A673 (cell line): ENCODE measurements around the gene RABL6. TPM values are rescaled to one million over a fixed set of nuclear protein-coding genes. Genes with fewer than 3 reads are reported as not detected.

Experiments used
- BruUV-seq: library from RNA; stranded (reverse); fragments of 400-500 nt; replicated peaks from 2 replicates; lab custom pipeline; 2021; lab: Mats Ljungman, UMichigan
- CTCF ChIA-PET: fragments of 300-600 bp; sonication (Branson Sonifier 250); formaldehyde crosslinking; loops from one replicate; lab custom pipeline; 2022; ENCODE audit warnings: antibody characterized with exemption; lab: Charles Lee
- POLR2A ChIA-PET: fragments of 300-600 bp; sonication (Branson Sonifier 250); formaldehyde crosslinking; loops from one replicate; lab custom pipeline; 2022; ENCODE audit warnings: antibody characterized with exemption; ENCODE audit not compliant: low non-redundant PET; lab: Charles Lee
- DNase-seq: peaks from one replicate; pipeline ENCODE4 v3.0.0-alpha.2; 2015; ENCODE audit warnings: low spot score
- H3K27ac ChIP-seq: fragments of 200-600 bp; sonication (generic); 2 replicates; pipeline ENCODE4 v1.5.1; 2016; ENCODE audit warnings: mixed run types, low read depth, mild to moderate bottlenecking, mixed read lengths, antibody characterized with exemption, low read length; ENCODE audit not compliant: poor library complexity, severe bottlenecking
- H3K27me3 ChIP-seq: fragments of 200-600 bp; sonication (generic); replicated peaks from 2 replicates; pipeline ENCODE4 v1.6.1; 2017; ENCODE audit warnings: mixed run types, low read depth, mild to moderate bottlenecking, mixed read lengths, antibody characterized with exemption, low read length; ENCODE audit not compliant: insufficient read depth, poor library complexity
- H3K36me3 ChIP-seq: fragments of 200-600 bp; sonication (generic); 2 replicates; pipeline ENCODE4 v1.6.1; 2016; ENCODE audit warnings: mixed run types, mild to moderate bottlenecking, mixed read lengths, antibody characterized with exemption, low read length; ENCODE audit not compliant: insufficient read depth, poor library complexity, severe bottlenecking
- H3K4me1 ChIP-seq: fragments of 200-600 bp; sonication (generic); 2 replicates; pipeline ENCODE4 v1.6.1; 2017; ENCODE audit warnings: mixed run types, mild to moderate bottlenecking, mixed read lengths, antibody characterized with exemption, low read length; ENCODE audit not compliant: insufficient read depth, poor library complexity, severe bottlenecking
- H3K4me3 ChIP-seq: fragments of 200-600 bp; sonication (generic); 2 replicates; pipeline ENCODE4 v1.5.1; 2016; ENCODE audit warnings: low read depth, mixed run types, mild to moderate bottlenecking, mixed read lengths, low read length; ENCODE audit not compliant: poor library complexity, severe bottlenecking
- H3K9me3 ChIP-seq: fragments of 200-600 bp; sonication (generic); 2 replicates; pipeline ENCODE4 v1.6.1; 2016; ENCODE audit warnings: mixed run types, low read depth, mild to moderate bottlenecking, mixed read lengths, antibody characterized with exemption, low read length; ENCODE audit not compliant: poor library complexity, severe bottlenecking
- EZH2 ChIP-seq: fragments of 200-600 bp; sonication (generic); IDR thresholded peaks from 2 replicates; pipeline ENCODE4 v1.6.1; 2017; ENCODE audit warnings: borderline replicate concordance, low read depth, mild to moderate bottlenecking, mixed read lengths, antibody characterized with exemption, low read length; ENCODE audit not compliant: poor library complexity, severe bottlenecking
- intact Hi-C: fragments of 100-400 bp; cut with micrococcal nuclease; formaldehyde crosslinking; loops from one replicate; pipeline ENCODE4 v1.10.0; 2022; ENCODE audit not compliant: unreplicated experiment
- total RNA-seq: library from RNA; stranded (reverse); gene quantifications from 2 replicates; pipeline ENCODE4 v1.2.3, GENCODE V29; 2021
- TF ChIP-seq, protein P1 (sequence below): fragments of 300-800, 200-600 bp; sonication (generic); conservative IDR thresholded peaks from 2 replicates; pipeline ENCODE4 v1.5.1; 2017; ENCODE audit warnings: low read depth, mild to moderate bottlenecking, antibody characterized with exemption, low read length, moderate library complexity, mixed read lengths

The RABL6 gene
- total RNA-seq, 1 experiment from 2014 or later = 210 TPM

GRCh38 chr9:136789523-136789937 is 18.2 kb upstream of the RABL6 start:
- intact Hi-C loops = no loop called here
- ChIA-PET POLR2A (interaction anchor here (0.6 kb wide), 1 partner anchor 281 kb away, joined by 3 read pairs; the partner anchor contains the start of gene SAPCD2), CTCF (no interaction called here)
- BruUV-seq = no TSS peak
- TF ChIP-seq, protein P1, sequence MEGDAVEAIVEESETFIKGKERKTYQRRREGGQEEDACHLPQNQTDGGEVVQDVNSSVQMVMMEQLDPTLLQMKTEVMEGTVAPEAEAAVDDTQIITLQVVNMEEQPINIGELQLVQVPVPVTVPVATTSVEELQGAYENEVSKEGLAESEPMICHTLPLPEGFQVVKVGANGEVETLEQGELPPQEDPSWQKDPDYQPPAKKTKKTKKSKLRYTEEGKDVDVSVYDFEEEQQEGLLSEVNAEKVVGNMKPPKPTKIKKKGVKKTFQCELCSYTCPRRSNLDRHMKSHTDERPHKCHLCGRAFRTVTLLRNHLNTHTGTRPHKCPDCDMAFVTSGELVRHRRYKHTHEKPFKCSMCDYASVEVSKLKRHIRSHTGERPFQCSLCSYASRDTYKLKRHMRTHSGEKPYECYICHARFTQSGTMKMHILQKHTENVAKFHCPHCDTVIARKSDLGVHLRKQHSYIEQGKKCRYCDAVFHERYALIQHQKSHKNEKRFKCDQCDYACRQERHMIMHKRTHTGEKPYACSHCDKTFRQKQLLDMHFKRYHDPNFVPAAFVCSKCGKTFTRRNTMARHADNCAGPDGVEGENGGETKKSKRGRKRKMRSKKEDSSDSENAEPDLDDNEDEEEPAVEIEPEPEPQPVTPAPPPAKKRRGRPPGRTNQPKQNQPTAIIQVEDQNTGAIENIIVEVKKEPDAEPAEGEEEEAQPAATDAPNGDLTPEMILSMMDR = no peak
- no peak for TF ChIP-seq EZH2
- H3K27ac ChIP-seq = no peak overlapping the region
- no peaks in the 10 kb centered on the region for H3K27me3 ChIP-seq
- peaks cover 16% of the 10 kb centered on the region for H3K4me1 ChIP-seq
- no peaks in the 10 kb centered on the region for H3K36me3 ChIP-seq
- H3K4me3 ChIP-seq = no peak overlapping the region
- no peaks in the 10 kb centered on the region for H3K9me3 ChIP-seq
- DNase-seq = no peak

DNA sequence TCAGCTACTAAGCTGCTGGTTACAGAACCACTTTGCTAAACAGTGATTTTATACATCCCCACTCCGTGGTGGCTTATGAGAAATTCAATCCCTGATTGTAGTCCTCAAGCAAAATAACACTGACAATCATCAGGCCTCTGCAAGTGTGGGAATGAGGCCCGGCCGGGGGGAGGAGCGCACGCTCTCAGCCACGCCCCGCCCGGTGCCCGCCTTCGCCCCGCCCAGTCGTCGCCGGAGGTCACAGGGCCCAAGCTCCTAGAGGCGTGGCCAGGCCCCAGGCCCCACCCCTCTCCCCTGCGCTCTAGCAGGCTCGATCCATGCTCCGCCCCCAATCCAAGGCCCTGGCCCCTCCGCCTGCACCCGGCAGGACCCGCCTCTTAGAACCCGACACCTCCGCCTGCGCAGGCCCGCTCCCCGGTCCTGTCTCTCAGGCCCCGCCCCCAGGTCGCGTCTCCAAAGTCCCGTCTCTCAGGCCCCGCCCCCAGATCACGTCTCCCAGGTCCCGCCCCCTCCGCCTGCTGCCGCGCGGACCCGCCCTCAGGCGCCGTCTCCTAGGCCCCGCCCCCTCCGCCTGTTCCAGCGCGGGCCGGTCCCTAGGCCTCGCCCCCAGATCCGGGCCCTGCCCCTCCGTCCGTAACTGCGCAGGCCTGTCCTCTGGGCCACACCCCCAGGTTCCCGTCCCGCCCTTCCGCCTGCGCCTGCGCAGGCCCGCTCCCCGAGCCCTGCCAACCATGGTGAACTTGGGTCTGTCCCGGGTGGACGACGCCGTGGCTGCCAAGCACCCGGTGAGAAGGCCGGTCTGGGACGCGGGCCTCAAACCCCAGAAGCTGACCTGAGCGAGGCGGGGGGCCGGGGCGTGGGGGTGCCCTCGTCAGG is 16.9 kb upstream of the RABL6 start, which contains the start of gene TMEM141:
Gene TMEM141, plus strand, starts transcription at position 705 of the 876 bp plus-strand sequence. Its CDS starts 27 bp downstream, at position 732.
- H3K36me3 ChIP-seq = no peaks in the 10 kb centered on the region
- CTCF ChIA-PET = interaction anchor here (0.5 to 1.0 kb wide), 6 partner anchors 21 to 446 kb away, joined by 3 to 5 read pairs (median 3); no protein-coding TSS in a partner anchor
- POLR2A ChIA-PET = no interaction called here
- intact Hi-C loops = loop anchor here (5.0 kb wide), 1 partner anchor 431 kb away; the partner anchor contains the start of gene RNF208
- no TSS peak for BruUV-seq
- peak; percentile 100 for DNase-seq
- TF ChIP-seq, protein P1 = no peak
- TF ChIP-seq EZH2 = no peak
- H3K4me3 ChIP-seq = peak within 1 kb of the TSS; percentile 96
- H3K27ac ChIP-seq = peak within 1 kb of the TSS; percentile 94
- H3K9me3 ChIP-seq = no peaks in the 10 kb centered on the region
- peaks cover 16% of the 10 kb centered on the region for H3K4me1 ChIP-seq
- no peaks in the 10 kb centered on the region for H3K27me3 ChIP-seq

DNA sequence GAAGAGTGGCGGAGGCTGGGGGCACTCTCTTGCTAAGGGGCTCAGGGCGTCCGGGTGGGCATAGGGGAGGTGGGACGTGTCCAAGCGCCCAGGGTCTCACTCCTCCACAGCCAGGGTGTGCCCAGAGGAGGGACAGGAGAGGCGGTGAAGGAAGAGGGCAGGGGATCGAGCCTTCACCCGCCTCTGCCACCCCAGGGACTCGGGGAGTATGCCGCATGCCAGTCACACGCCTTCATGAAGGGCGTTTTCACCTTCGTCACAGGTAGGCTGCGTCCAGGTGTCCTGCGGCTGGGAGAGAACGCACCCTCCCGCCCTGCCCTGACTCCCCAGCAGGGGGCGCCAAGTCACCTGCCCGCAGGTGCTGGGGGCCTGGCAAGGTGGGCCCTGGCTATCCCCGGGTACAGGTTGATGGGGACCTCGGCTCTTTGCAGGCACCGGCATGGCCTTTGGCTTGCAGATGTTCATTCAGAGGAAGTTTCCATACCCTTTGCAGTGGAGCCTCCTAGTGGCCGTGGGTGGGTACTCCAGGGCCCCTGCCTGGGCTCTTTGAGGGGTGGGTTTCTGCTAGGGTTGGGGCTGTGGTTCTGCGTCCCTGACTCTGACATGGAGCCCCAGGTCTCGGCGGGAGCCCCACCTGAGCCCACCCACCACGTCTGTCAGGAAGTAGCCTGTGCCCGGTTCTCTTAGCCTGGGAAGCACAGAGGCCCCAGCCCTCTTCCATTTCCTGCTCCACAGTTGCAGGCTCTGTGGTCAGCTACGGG is 16.1 kb upstream of the RABL6 start:
- DNase-seq = peak; percentile 69
- BruUV-seq = TSS peak; percentile 32
- Histone ChIP-seq H3K4me3 (peak overlapping the region; percentile 96), H3K27ac (peak overlapping the region; percentile 94), H3K36me3 (no peaks in the 10 kb centered on the region), H3K9me3 (no peaks in the 10 kb centered on the region), H3K4me1 (peaks cover 16% of the 10 kb centered on the region), H3K27me3 (no peaks in the 10 kb centered on the region)
- CTCF ChIA-PET = no interaction called here
- POLR2A ChIA-PET = no interaction called here
- TF ChIP-seq, protein P1 = peak; percentile 98
- TF ChIP-seq EZH2 = no peak
- intact Hi-C loops = loop anchor here (5.0 kb wide), 1 partner anchor 431 kb away; the partner anchor contains the start of gene RNF208
